Ascending aorta (tissue), 2 donors: ENCODE measurements around the gene SLC31A1. TPM values are rescaled to one million over a fixed set of nuclear protein-coding genes. Genes with fewer than 3 reads are reported as not detected.
"Not testable (repeated sequence)": the region's sequence is repeated elsewhere in the genome, so short reads cannot be mapped to it uniquely, and the experiment has no call there.

Experiments
- DNase-seq, 2 donors: peaks; one replicate each; pipeline ENCODE4 v3.0.0-alpha.2; 2019; ENCODE audit warnings: low spot score in 2 of 2
- H3K27ac ChIP-seq, 2 donors: fragments of 200-600 bp; sonication (generic); one replicate each; pipeline ENCODE4 v1.5.1; 2016 to 2017; ENCODE audit warnings: mild to moderate bottlenecking in 1 of 2
- H3K27me3 ChIP-seq: fragments of 200-600 bp; sonication (generic); one replicate; pipeline ENCODE4 v1.5.1; 2017
- H3K36me3 ChIP-seq, 2 donors: fragments of 200-600 bp; sonication (generic); one replicate each; pipeline ENCODE4 v1.5.1; 2016
- H3K4me1 ChIP-seq, 2 donors: fragments of 200-600 bp; sonication (generic); one replicate each; pipeline ENCODE4 v1.5.1; 2016 to 2017; ENCODE audit warnings: mild to moderate bottlenecking in 1 of 2
- H3K4me3 ChIP-seq, 2 donors: fragments of 200-600 bp; sonication (generic); one replicate each; pipeline ENCODE4 v1.5.1; 2016 to 2017; ENCODE audit warnings: mild to moderate bottlenecking in 1 of 2
- H3K9me3 ChIP-seq, 2 donors: fragments of 200-600 bp; sonication (generic); one replicate each; pipeline ENCODE4 v1.5.1; 2016
- CTCF ChIP-seq, 3 experiments: fragments of 200-600 bp in 2 of 3; fragments of 450-650 bp in 1 of 3; sonication (generic) in 2 of 3; IDR thresholded peaks; one replicate each; pipeline ENCODE4 v1.5.1; 2016 to 2019; ENCODE audit warnings: antibody characterized with exemption in 3 of 3, mild to moderate bottlenecking in 1 of 3, moderate library complexity in 1 of 3
- intact Hi-C: fragments of 100-400 bp; cut with DNase I; formaldehyde crosslinking; loops from one replicate; pipeline ENCODE4 v1.15.1; 2023
- total RNA-seq: library from RNA; depleted of rRNA; stranded (reverse); fragments of >200 nt; gene quantifications from one replicate; pipeline ENCODE4 v1.1.0, GENCODE V29; 2016

SLC31A1 gene
- total RNA-seq, 1 donor from 2014 or later: 3.7 TPM

GRCh38 chr9:113290052-113290607 lies 68.8 kb downstream of the SLC31A1 start:
- peaks cover 69 to 82% of the 10 kb centered on the region in 2 donors for H3K36me3 ChIP-seq

GRCh38 chr9:113293285-113293878 lies 72.0 kb downstream of the SLC31A1 start:
- no peaks in the 10 kb centered on the region for H3K27me3 ChIP-seq
- TF ChIP-seq CTCF (IDR thresholded peaks at IDR 0.05): no peak
- peaks cover 40 to 52% of the 10 kb centered on the region in 2 donors for H3K36me3 ChIP-seq
- H3K27ac ChIP-seq: no peak overlapping the region
- no peaks in the 10 kb centered on the region for H3K9me3 ChIP-seq
- intact Hi-C loops: no loop called here
- H3K4me1 ChIP-seq: no peaks in the 10 kb centered on the region
- no peak for DNase-seq
- no peak overlapping the region for H3K4me3 ChIP-seq

More at GRCh38 chr9:113290052-113290607, 68.8 kb downstream of the SLC31A1 start:
- no peak overlapping the region for H3K27ac ChIP-seq
- H3K4me3 ChIP-seq: no peak overlapping the region
- H3K27me3 ChIP-seq: no peaks in the 10 kb centered on the region
- no peak for DNase-seq
- no peaks in the 10 kb centered on the region for H3K4me1 ChIP-seq
- TF ChIP-seq CTCF (IDR thresholded peaks at IDR 0.05): no peak
- H3K9me3 ChIP-seq: no peaks in the 10 kb centered on the region
- intact Hi-C loops: no loop called here

- H3K27me3 ChIP-seq, H3K4me3 ChIP-seq, intact Hi-C loops, H3K27ac ChIP-seq, DNase-seq, H3K4me1 ChIP-seq, H3K9me3 ChIP-seq: not testable (repeated sequence)
- peaks cover 20 to 24% of the 10 kb centered on the region in 2 donors for H3K36me3 ChIP-seq
These were observed 74.9 kb downstream of the SLC31A1 start for GRCh38 chr9:113296247-113296646.

GRCh38 chr9:113296796-113297558 lies 75.6 kb downstream of the SLC31A1 start:
- Histone ChIP-seq H3K27ac (no peak overlapping the region), H3K36me3 (peaks cover 12 to 16% of the 10 kb centered on the region in 2 donors), H3K4me3 (no peak overlapping the region), H3K27me3 (no peaks in the 10 kb centered on the region), H3K9me3 (no peaks in the 10 kb centered on the region), H3K4me1 (no peaks in the 10 kb centered on the region)
- TF ChIP-seq CTCF (IDR thresholded peaks at IDR 0.05): no peak
- intact Hi-C loops: no loop called here
- DNase-seq: no peak

GRCh38 chr9:113298311-113298710 lies 77.0 kb downstream of the SLC31A1 start:
- intact Hi-C loops: no loop called here
- Histone ChIP-seq H3K9me3 (no peaks in the 10 kb centered on the region), H3K27me3 (no peaks in the 10 kb centered on the region), H3K36me3 (peaks cover 0 to 3% of the 10 kb centered on the region in 2 donors), H3K4me3 (no peak overlapping the region), H3K27ac (no peak overlapping the region), H3K4me1 (no peaks in the 10 kb centered on the region)
- DNase-seq: no peak
- no peak for TF ChIP-seq CTCF (IDR thresholded peaks at IDR 0.05)
